KOPT-K1 (cell line): ENCODE results near the gene DBNL.

ENCODE experiments used
- H3K27ac ChIP-seq: fragments of 200-600 bp; sonication (generic); 2 replicates; pipeline ENCODE4 v1.5.1; 2016; ENCODE audit warnings: antibody characterized with exemption, mild to moderate bottlenecking, low read depth, low read length; ENCODE audit not compliant: poor library complexity, severe bottlenecking
- H3K36me3 ChIP-seq: fragments of 200-600 bp; sonication (generic); 2 replicates; pipeline ENCODE4 v1.5.1; 2017; ENCODE audit warnings: antibody characterized with exemption, mild to moderate bottlenecking, low read length, moderate library complexity; ENCODE audit not compliant: insufficient read depth
- H3K9me3 ChIP-seq: fragments of 200-600 bp; sonication (generic); 2 replicates; pipeline ENCODE4 v1.5.1; 2017; ENCODE audit warnings: antibody characterized with exemption, low read length, mild to moderate bottlenecking; ENCODE audit not compliant: insufficient read depth, poor library complexity, severe bottlenecking

DBNL gene

GRCh38 chr7:44093102-44093641, 48.7 kb downstream of the DBNL start:
- Histone ChIP-seq H3K27ac (peak overlapping the region; percentile 100), H3K9me3 (peaks cover 10% of the 10 kb centered on the region), H3K36me3 (no peaks in the 10 kb centered on the region)

DNA sequence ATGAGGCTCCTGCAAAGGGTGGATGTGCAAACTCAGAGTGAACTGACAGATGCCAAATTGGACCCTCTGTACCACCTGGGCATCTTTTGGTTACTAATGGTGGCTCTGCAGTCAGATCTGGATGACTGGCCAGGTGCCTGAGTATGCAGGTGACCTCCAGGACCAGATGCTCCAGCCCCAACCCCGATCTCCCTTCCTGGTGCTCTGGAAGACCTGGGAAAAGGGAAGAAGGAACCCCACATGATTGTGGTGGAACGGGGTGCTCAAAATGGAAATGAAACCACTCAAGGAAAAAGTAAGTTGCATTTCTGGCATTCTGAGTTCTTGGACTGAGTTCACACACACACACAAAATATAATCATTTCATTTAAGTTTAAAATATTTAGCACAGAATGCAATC, 49.9 kb downstream of the DBNL start:
- peak overlapping the region; percentile 100 for H3K27ac ChIP-seq
- H3K9me3 ChIP-seq: peaks cover 10% of the 10 kb centered on the region
- no peaks in the 10 kb centered on the region for H3K36me3 ChIP-seq

DNA sequence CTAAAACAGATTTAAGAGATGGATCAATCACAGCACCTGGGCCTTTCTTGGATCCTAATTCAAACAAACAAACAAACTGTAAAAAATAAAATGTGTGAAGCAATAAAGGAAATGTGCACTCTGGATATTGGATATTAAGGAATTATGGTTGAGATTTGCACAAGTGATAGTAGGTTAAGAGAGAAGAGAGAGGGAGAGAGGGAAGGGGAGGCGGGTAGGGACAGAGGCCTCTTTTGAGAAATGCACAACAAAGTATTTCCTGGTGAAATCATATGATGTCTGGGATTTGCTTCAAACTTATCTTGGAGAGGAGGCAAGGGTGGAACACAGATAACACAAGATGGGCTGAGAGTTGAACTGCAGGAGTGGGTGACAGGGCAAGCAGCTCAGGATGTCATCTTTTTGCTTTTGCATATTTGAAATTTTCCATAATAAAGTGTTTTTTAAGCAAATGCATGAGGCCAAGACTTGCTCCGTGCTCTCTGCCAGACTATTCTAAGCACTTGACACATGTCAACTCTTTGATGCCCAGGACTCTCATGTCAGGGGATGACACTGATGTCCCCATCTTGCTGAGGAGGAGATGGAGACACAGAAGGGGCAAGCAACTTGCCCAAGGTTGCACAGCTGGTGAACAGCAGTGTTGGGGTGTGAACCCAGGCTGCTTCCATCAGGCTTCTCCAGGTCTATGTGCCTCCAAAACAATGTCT, 50.5 kb downstream of the DBNL start:
- Histone ChIP-seq H3K9me3 (peaks cover 10% of the 10 kb centered on the region), H3K27ac (peak overlapping the region; percentile 100), H3K36me3 (no peaks in the 10 kb centered on the region)

GRCh38 chr7:44095781-44096180, 51.3 kb downstream of the DBNL start:
- Histone ChIP-seq H3K27ac (peak overlapping the region; percentile 100), H3K9me3 (peaks cover 10% of the 10 kb centered on the region), H3K36me3 (no peaks in the 10 kb centered on the region)

DNA sequence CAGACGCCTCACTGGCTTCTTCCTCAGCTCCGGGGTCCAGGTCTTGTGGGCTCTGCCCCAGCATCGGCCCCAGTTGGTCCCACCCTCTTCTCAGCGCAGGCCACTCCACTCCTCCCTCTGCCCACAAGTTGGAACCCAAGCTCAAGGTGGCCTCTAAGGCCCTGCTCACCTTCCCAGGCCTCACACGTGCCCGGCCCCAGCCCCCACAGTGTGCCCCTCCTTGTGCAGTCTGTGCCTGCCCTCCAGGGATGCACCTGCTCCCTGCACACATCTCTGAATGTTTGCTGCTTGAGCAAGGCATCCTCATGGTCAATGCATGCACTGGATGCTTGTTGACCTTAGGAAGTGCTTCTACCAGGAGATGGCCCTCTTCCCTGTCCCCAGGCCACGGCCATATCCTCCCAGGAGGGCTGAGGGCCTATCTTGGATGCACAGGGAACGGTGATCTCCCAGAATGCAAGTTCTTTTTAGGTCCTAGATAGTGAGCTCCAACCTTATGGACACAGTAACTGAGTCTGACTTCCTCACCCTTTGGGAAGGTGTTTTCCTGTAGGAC, 51.9 kb downstream of the DBNL start:
- Histone ChIP-seq H3K36me3 (no peaks in the 10 kb centered on the region), H3K9me3 (peaks cover 10% of the 10 kb centered on the region), H3K27ac (peak overlapping the region; percentile 100)

GRCh38 chr7:44097064-44097932, 52.8 kb downstream of the DBNL start:
- Histone ChIP-seq H3K9me3 (peaks cover 10% of the 10 kb centered on the region), H3K36me3 (no peaks in the 10 kb centered on the region), H3K27ac (peak overlapping the region; percentile 100)

- H3K9me3 ChIP-seq: peaks cover 4% of the 10 kb centered on the region
- peak overlapping the region; percentile 100 for H3K27ac ChIP-seq
- no peaks in the 10 kb centered on the region for H3K36me3 ChIP-seq
Measured at GRCh38 chr7:44098092-44099068, 53.9 kb downstream of the DBNL start.

DNA sequence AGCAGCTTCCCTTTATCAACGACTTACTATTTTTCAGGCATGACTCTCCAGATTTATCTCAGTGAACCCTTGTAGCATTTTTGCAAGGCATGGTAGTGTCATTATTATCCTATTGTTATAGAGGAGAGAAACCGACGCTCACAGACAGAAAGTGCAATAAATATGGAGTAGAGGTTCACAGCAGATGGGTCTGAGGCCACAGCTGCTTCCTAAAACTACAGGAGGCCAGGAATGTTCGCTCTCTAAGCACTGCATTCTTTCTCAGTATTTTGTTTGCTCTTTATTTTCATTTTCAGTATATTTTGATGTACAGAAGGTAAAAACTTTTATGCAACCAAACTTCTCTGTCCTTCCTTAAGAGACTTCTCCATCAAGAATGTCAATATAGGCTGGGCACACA, 55.2 kb downstream of the DBNL start:
- Histone ChIP-seq H3K9me3 (no peaks in the 10 kb centered on the region), H3K36me3 (no peaks in the 10 kb centered on the region), H3K27ac (peak overlapping the region; percentile 100)

- peaks cover 10% of the 10 kb centered on the region for H3K36me3 ChIP-seq
- H3K9me3 ChIP-seq: no peaks in the 10 kb centered on the region
- H3K27ac ChIP-seq: peak overlapping the region; percentile 100
Measured at GRCh38 chr7:44100458-44101302, 56.2 kb downstream of the DBNL start.

DNA sequence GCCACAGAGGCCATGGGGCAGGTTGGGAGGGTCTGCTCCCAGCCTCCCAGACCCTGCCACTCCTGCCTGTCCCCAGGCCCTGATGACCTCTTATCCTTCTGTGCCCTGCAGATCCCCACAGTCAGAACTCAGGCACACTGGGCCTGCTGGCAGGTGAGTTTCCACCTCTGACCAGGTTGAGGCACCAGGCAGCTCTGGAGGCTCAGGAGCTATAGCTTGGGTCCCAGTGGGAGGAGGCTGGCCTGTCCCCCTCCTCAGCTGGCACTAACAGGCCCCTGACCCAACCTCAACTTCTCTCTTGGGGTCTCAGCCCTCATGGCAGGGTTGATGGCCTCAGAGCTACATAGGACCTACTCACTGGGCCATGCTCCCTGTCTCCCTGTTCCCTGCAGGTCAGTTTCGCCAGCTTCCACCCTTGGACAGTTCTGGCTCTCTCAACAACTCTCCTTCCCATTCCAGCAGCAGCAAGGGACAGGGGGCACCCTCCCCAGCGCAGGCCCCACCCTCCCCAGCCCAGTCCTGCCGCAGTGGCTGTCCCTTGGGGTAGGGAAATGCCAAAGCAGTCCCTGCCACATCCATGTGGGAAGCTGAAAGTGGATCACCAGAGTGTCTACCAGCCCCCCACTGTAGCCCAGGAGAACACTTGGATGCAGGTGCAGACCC, 56.9 kb downstream of the DBNL start:
- peak overlapping the region; percentile 100 for H3K27ac ChIP-seq
- H3K36me3 ChIP-seq: peaks cover 17% of the 10 kb centered on the region
- no peaks in the 10 kb centered on the region for H3K9me3 ChIP-seq

GRCh38 chr7:44101966-44102845, 57.7 kb downstream of the DBNL start:
- H3K27ac ChIP-seq: peak overlapping the region; percentile 100

DNA sequence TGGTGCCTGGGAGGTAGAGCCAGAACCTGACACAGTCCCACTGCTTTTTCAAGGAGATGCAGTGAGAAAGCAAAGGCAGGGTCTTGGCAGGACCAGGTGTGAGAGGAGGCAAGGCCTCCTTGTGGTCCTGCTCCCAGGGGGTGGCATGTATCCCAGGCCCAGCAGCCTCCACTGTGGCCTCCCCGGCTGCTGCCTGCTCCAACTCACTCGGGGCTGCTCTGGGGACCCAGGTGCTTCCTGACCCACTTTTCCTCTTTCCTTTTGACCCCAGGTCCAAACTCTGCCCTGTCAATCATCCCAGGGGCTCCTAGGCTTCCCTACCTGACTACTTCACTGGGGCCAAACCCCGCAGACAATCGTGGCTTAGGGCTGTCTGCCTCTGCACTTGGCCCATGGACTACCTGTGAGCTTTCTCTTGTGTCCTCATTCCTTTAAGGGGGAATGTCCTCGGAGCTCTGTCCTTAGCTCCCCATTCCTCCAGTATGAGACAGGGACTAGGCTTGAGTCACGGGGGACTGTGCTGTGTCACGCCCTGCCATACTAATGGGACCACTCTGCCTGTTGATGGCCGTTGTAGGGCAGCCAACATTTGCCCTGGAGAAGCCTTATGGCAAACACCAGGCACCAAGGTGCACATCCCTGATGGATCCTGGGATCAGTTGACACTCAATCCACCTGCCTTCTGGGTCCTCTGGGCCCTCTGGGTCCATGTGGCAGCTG, 58.5 kb downstream of the DBNL start:
- Histone ChIP-seq H3K9me3 (no peaks in the 10 kb centered on the region), H3K36me3 (peaks cover 33% of the 10 kb centered on the region), H3K27ac (peak overlapping the region; percentile 100)

More at GRCh38 chr7:44101966-44102845, 57.7 kb downstream of the DBNL start:
- Histone ChIP-seq H3K9me3 (no peaks in the 10 kb centered on the region), H3K36me3 (peaks cover 25% of the 10 kb centered on the region)
